NCI-H526 (cell line): ENCODE data around the gene CALML3.
A peak's percentile ranks its signal among the peaks of the same experiment; 100 is the strongest.

ENCODE experiments used
- DNase-seq, 2 experiments: peaks; one replicate each; lab custom pipeline; 2025; lab: John Stamatoyannopoulos, UW

CALML3 gene

DNA sequence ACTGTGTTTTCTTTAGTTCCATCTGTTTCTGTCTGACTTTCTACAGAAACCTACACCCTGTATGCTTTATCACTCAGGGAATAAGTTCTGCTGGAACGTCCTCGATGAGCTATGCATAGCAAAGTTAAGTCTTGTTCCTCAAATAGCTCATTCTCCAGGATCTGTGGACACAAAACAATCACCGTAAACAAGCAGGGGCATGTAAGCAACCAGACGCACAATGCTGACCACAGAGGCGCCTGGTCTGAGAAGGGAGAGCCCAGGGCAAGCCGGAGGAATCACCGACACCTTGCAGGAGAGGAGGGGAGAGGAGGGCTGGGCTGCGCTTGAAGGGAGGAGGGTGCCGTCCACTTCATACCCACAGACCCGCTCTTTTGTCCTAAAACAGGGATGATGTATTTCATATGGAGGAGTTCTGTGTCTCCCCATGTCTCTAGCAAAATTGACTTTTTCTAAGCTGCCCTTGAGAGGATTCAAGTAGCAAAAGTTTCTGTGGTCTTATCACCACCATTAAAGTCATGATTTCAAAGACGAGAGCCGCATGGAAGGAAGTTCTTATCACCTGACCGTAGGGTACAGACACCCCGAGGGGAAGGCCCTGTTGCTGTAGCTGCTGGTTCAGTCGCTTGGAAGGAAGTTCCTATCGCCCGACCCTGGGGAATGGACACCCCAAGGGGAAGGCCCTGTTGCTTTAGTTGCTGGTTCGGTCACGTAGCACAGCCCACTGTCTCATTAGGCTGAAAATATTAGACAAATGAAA lies 14.3 kb downstream of the CALML3 start:
- no peak for DNase-seq

GRCh38 chr10:5540080-5540479 lies 15.3 kb downstream of the CALML3 start:
- DNase-seq, result no peak

GRCh38 chr10:5540891-5541290 lies 16.1 kb downstream of the CALML3 start:
- no peak for DNase-seq

- DNase-seq, result no peak
Observed at GRCh38 chr10:5542100-5542499, 17.3 kb downstream of the CALML3 start.

DNA sequence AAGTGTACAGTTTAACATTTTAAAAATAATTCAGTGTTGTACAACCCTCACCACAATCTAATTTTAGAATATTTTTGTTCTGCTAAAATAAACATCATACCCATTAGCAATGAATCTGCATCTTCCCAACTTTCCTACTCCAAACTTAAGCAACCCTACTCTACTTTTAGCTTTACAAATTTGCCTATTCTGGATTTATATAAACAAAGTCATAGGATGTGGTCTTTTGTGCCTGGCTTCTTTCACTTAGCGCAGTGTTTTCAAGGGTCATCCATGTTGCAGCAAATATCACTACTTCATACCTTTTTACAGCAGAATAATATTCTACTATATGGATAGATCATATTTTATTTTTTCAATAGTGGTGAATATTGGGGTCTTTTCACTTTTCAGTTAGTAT lies 18.9 kb downstream of the CALML3 start:
- no peak for DNase-seq

GRCh38 chr10:5544216-5544805 lies 19.6 kb downstream of the CALML3 start:
- no peak for DNase-seq

DNA sequence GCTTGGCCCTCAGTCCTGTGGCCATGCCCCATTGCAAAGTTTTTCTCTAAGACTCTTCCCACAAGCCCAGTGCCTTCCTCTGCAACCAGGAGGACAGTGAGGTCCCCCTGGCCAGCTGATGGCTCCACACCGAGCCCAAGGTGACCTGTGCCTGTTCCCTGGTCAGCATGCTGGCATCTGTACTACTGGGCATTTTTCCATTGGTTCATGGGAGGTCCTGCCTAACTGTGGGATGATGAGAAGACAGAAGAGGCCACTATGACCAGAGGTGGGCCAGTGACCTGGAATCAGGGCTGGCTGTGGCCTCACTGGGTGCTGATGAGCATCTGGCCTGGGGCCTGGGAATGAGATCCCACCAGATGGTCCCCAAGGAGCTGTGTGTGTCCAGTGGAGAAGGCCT lies 20.2 kb downstream of the CALML3 start:
- no peak for DNase-seq

DNA sequence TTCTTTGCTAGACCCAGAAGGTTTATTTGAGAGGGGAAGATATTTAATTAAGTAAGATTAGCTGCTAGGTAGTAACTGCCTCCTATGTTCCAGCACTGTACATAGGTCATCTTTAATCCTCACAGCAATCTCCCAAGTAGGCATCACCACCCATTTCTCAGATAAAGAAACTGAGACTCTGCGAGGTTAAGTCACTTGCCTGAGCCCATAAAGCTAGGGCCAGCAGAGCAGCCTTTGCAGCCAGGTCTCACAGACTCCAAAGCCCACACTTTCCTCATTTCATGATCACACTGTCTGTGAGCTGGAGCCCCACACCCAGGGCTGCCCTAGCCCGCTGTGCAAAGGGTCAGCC lies 20.6 kb downstream of the CALML3 start:
- DNase-seq, result no peak

- DNase-seq, result no peak
Observed at GRCh38 chr10:5545778-5546710, 21.3 kb downstream of the CALML3 start.

DNA sequence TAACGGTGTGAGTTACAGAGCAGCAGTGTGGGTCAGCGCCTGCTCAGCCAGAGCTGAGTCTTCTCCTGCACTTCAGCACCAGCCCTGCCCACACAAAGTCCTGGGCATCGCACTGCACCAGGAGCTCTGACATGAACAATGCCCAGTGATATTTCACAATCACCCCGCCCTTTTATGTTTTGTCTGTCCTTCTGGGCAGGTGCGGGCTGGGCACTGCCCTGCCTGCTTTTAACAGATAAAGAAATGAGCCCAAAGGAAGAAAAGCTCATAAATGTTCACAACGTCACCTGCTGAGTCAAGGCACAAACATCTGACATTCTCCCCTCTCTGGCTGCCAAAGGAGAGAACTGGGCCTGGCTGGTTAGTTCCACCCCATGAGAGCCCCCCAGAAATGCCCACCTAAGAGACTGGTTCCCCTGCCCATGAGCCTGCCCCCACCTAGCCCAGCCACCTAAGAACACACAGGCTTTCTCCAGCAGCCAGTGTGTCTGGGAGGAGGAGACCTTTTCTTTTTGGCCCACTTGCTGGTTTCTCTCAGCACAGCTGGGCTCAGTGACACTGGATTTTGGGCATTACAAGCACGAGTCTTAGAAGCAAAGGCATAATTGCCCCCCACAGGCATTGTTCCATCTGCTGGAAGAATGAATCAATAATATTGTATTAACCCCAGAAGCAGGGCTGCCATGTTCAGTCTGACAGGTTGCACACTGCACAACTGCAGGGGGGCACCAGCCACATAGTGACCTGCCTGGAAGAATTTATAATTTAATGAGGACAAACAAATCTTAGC lies 22.3 kb downstream of the CALML3 start:
- peak in 1 of 2 experiments; percentile 25 for DNase-seq

DNA sequence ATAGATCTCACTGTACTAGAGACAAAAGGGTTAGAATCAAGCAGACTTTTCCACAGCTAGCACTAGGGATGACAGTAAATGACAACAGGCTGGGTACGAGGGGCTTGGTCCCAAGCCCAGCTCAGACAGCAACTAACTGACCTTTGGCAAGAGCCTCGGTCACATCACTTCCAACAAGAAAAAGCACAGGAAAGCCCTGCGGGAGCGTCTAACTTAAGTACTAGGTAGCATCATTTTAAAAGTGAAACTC lies 22.8 kb downstream of the CALML3 start:
- no peak for DNase-seq

- peak; percentile 43 to 56 for DNase-seq
Observed at GRCh38 chr10:5547931-5548660, 23.3 kb downstream of the CALML3 start.

DNA sequence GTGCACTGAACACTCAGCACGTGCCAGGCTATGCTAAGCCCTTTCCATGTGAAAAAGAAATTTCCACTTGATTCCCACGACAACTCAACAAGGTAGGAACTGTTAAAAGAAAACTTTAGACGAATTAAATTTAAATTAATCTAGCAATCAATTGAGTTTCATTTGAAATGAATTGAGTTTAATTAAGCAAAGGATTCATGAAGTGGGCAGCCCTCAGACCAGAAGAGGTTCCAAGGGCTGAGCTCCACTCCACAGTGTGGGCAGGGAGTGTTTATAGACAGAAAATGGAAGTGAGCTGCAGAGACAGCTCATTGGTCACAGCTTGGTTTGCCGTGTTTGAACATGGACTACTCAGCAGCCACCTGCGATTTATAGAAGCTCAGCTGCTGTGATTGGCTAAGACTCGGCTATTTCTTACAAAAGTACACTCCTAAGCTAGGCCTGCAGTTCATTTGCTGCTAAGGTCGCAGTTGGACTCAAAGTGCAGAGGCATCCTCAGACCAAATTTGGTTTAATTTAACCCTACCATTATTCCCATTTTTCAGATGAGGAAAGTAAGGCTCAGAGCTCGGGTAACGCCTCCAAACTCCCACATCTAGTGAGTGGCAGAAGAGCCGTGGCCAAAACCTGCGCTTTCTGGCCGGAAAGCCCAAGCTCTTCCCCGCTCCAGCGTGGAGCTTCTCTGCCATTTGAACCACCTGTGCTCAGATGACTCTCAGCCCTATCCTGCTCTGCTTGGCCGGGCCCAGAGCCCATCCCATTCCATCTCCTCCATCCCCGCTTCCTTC lies 24.9 kb downstream of the CALML3 start:
- no peak for DNase-seq

GRCh38 chr10:5550250-5550545 lies 25.4 kb downstream of the CALML3 start:
- no peak for DNase-seq

DNA sequence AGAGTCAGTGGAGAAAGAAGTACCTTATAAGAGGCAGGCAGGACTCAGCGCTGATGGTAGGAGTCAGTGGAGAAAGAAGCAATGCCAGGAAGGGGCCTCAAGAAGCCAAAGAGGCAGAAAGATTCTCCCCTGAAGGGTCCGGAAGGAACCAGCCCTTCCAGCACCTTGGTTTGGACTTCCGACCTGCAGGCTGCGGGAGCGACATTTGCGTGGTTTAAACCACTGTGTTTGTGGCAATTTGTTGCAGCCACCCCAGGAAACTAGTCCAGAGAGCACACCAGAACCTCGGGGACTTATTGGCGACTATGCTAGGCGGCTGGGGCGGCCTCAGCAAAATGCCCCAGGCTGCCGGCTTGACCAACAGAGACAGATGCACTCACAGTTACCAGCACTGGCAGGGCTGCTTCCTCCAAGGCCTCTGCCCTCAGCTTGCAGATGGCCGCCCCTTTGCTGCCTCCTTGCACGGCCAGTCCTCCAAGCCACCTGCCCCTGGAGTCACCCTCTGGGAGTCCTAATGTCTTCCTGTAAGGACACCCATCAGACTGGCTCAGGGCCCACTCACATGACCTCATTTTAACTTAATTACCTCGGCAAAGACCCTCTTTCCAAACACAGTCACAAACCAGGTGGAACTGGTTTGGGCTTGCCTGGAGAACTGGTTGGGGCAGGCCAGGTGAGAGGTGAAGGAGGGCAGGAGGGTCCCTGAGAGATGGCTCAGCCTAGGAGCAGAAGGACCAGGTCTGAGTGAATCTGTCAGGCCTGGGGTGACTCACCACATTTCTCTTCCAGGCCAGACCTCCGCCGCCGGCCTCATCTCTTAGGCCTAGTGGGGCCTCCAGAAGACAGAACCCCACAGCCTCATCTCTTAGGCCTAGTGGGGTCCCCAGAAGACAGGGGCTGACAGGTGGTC lies 26.1 kb downstream of the CALML3 start:
- DNase-seq, result no peak

DNA sequence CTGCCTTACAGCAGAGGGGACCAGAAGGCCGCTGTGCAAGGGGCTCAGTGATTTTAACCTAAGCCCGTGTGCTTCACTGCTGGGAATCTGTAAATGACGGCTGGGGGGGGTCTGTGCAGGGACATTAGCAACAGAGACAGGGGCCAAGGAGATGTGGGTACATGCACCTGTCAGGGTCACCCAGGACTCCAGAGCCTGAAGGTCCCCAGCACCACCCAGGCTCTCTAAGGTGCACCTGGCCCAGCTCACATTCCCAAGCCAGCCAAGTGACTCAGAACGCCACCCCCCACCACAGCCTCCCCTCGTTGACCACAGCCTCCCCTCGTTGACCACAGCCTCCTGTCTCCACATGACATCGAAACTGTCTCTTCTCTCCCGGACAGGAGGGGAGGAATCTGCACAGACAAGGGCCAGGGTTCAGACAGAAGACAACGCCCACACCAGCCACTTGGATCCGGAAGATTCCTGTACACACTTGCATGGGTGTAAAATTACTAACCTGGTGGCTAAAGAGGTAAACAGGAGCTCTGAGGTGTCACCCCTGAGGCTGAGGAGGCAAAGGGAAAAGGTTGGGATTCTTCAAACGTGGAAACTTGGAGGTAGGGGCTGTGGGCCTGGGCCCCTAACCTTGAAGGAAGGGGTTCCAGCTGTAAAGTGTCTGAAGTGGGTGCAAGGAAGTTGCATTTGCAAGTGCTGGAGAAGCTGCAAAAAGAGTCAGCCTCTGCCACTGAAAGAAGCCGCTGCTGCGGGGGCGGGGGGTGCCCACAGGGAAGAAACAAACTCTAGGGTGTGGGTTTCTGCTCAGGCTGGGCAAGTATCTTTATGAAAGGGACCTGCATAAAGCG lies 27.0 kb downstream of the CALML3 start:
- DNase-seq, result no peak

- no peak for DNase-seq
Observed at GRCh38 chr10:5552376-5553321, 27.9 kb downstream of the CALML3 start.
